Measurements from ENCODE around the gene PKP3.

PKP3 gene

GRCh38 chr11:364991-365725 is 28.9 kb upstream of the PKP3 start:
- H3K4me3 ChIP-seq (ENCODE audit: control insufficient read depth, low read depth, low read length) = no peak overlapping the region
- no peak for TF ChIP-seq CTCF (conservative IDR thresholded peaks at IDR 0.05; ENCODE audit: control insufficient read depth, insufficient read depth, low read depth, low read length)
- no peak for DNase-seq (ENCODE audit: low read depth)

- H3K4me3 ChIP-seq (ENCODE audit: control insufficient read depth, low read depth, low read length) = no peak overlapping the region
- no peak for TF ChIP-seq CTCF (conservative IDR thresholded peaks at IDR 0.05; ENCODE audit: control insufficient read depth, insufficient read depth, low read depth, low read length)
Observed at GRCh38 chr11:365831-366230, 28.2 kb upstream of the PKP3 start.

GRCh38 chr11:367956-368413 is 26.0 kb upstream of the PKP3 start:
- H3K4me3 ChIP-seq (ENCODE audit: control insufficient read depth, low read depth, low read length) = no peak overlapping the region
- DNase-seq (ENCODE audit: low read depth) = no peak
- no peak for TF ChIP-seq CTCF (conservative IDR thresholded peaks at IDR 0.05; ENCODE audit: control insufficient read depth, insufficient read depth, low read depth, low read length)

More at GRCh38 chr11:365831-366230, 28.2 kb upstream of the PKP3 start:
- DNase-seq (ENCODE audit: low read depth) = no peak

GRCh38 chr11:368414-369335 is 25.3 kb upstream of the PKP3 start:
- H3K4me3 ChIP-seq (ENCODE audit: control insufficient read depth, low read depth, low read length) = no peak overlapping the region
- TF ChIP-seq CTCF (conservative IDR thresholded peaks at IDR 0.05; ENCODE audit: control insufficient read depth, insufficient read depth, low read depth, low read length) = no peak

GRCh38 chr11:369336-370018 is 24.5 kb upstream of the PKP3 start, which contains the start of gene B4GALNT4:
Gene B4GALNT4 (plus strand): TSS chr11:369499. CDS start chr11:369804, 305 bp downstream.
- no peak for TF ChIP-seq CTCF (conservative IDR thresholded peaks at IDR 0.05; ENCODE audit: control insufficient read depth, insufficient read depth, low read depth, low read length)
- H3K4me3 ChIP-seq (ENCODE audit: control insufficient read depth, low read depth, low read length) = no peak within 1 kb of the TSS
- DNase-seq (ENCODE audit: low read depth) = no peak

More at GRCh38 chr11:368414-369335, 25.3 kb upstream of the PKP3 start:
- no peak for DNase-seq (ENCODE audit: low read depth)

Data from fibroblast of mammary gland (primary cell).